PFSK-1 (cell line): ENCODE data around the gene PPP2R1B.

Source experiments
- FOXP2 ChIP-seq: optimal IDR thresholded peaks from 2 replicates; pipeline ENCODE3; 2011; ENCODE audit warnings: borderline replicate concordance, control low read depth, inconsistent platforms; ENCODE audit not compliant: insufficient read depth; ENCODE audit errors: extremely low read length, extremely low read depth
- POLR2AphosphoS5 ChIP-seq: IDR thresholded peaks from 2 replicates; pipeline ENCODE4 v1.6.1; 2012; ENCODE audit warnings: low read depth, mild to moderate bottlenecking, control low read depth, low read length, moderate library complexity
- SIN3A ChIP-seq: IDR thresholded peaks from 2 replicates; pipeline ENCODE4 v1.6.1; 2012; ENCODE audit warnings: mild to moderate bottlenecking, low read length, moderate library complexity, borderline replicate concordance; ENCODE audit not compliant: insufficient read depth
- TAF1 ChIP-seq: IDR thresholded peaks from 2 replicates; pipeline ENCODE4 v1.6.1; 2012; ENCODE audit warnings: low read length, control low read depth, borderline replicate concordance; ENCODE audit not compliant: insufficient read depth
- TF ChIP-seq, protein P1 (sequence below), 2 experiments: IDR thresholded peaks; 2 replicates each; pipeline versions ENCODE4 v1.6.1 to v1.8.0; 2011 to 2012; ENCODE audit warnings: low read depth in 2 of 2, low read length in 2 of 2, control low read depth in 1 of 2, inconsistent platforms in 1 of 2, mild to moderate bottlenecking in 1 of 2, moderate library complexity in 1 of 2; ENCODE audit not compliant: insufficient read depth in 1 of 2

The PPP2R1B gene

GRCh38 chr11:111811445-111811844, 45.3 kb upstream of the PPP2R1B start:
- TF ChIP-seq, protein P1, sequence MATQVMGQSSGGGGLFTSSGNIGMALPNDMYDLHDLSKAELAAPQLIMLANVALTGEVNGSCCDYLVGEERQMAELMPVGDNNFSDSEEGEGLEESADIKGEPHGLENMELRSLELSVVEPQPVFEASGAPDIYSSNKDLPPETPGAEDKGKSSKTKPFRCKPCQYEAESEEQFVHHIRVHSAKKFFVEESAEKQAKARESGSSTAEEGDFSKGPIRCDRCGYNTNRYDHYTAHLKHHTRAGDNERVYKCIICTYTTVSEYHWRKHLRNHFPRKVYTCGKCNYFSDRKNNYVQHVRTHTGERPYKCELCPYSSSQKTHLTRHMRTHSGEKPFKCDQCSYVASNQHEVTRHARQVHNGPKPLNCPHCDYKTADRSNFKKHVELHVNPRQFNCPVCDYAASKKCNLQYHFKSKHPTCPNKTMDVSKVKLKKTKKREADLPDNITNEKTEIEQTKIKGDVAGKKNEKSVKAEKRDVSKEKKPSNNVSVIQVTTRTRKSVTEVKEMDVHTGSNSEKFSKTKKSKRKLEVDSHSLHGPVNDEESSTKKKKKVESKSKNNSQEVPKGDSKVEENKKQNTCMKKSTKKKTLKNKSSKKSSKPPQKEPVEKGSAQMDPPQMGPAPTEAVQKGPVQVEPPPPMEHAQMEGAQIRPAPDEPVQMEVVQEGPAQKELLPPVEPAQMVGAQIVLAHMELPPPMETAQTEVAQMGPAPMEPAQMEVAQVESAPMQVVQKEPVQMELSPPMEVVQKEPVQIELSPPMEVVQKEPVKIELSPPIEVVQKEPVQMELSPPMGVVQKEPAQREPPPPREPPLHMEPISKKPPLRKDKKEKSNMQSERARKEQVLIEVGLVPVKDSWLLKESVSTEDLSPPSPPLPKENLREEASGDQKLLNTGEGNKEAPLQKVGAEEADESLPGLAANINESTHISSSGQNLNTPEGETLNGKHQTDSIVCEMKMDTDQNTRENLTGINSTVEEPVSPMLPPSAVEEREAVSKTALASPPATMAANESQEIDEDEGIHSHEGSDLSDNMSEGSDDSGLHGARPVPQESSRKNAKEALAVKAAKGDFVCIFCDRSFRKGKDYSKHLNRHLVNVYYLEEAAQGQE (IDR thresholded peaks at IDR 0.05; ENCODE audit: insufficient read depth in 1 of 2, low read depth in 2 of 2, low read length in 2 of 2): no peak
- TF ChIP-seq SIN3A (no peak), POLR2AphosphoS5 (no peak)

GRCh38 chr11:111808834-111809233, 42.6 kb upstream of the PPP2R1B start:
- TF ChIP-seq, protein P1 (IDR thresholded peaks at IDR 0.05; ENCODE audit: insufficient read depth in 1 of 2, low read depth in 2 of 2, low read length in 2 of 2): no peak
- no peak for TF ChIP-seq TAF1
- TF ChIP-seq FOXP2: no peak
- TF ChIP-seq SIN3A: no peak
- TF ChIP-seq POLR2AphosphoS5: no peak

- TF ChIP-seq POLR2AphosphoS5: no peak
- no peak for TF ChIP-seq FOXP2
- no peak for TF ChIP-seq TAF1
- TF ChIP-seq, protein P1 (IDR thresholded peaks at IDR 0.05; ENCODE audit: insufficient read depth in 1 of 2, low read depth in 2 of 2, low read length in 2 of 2): no peak
- TF ChIP-seq SIN3A: no peak
These were observed 41.9 kb upstream of the PPP2R1B start for GRCh38 chr11:111808063-111808588.

DNA sequence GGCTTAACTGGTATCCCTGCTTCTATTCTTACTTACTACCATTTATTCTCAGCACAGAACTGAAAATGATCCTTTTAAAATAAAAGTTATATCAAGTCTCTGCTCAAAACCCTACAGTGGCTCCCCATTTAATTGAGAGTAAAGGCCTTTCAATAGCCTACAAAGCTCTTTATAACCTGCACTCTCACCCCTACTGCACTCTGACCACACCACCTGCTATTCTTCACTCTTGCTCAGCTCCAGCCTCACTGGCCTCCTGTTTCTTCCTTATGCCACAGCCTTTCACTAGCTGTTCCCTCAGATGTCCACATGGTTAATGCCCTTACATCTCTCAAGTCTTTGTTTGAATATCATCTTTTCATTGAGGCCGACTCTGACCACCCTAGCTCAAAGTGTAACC, 40.9 kb upstream of the PPP2R1B start:
- TF ChIP-seq SIN3A (no peak), TAF1 (no peak), POLR2AphosphoS5 (no peak), FOXP2 (no peak)
- TF ChIP-seq, protein P1 (IDR thresholded peaks at IDR 0.05; ENCODE audit: insufficient read depth in 1 of 2, low read depth in 2 of 2, low read length in 2 of 2): no peak

DNA sequence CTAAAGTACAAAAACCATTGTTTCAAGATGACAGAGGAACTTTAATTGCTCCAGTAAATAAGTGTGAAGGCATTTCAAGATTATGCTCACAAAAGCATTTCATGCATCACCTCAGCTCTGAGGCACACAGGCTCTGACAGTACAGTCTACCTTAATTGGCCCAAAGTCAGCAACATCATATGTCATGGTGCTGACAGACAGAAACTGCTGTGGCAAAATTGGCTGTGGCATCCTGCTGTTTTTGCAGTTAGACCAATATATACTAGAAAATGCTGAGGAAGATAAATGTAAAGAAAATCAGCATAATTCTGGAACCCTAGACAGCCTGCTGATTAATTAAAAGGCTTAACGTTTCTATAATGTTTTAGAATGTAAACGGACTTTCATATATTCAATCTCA, 34.9 kb upstream of the PPP2R1B start:
- TF ChIP-seq POLR2AphosphoS5 (no peak), TAF1 (no peak), FOXP2 (no peak), SIN3A (no peak)
- TF ChIP-seq, protein P1 (IDR thresholded peaks at IDR 0.05; ENCODE audit: insufficient read depth in 1 of 2, low read depth in 2 of 2, low read length in 2 of 2): no peak
